Middle frontal gyrus (tissue), 1 donor: ENCODE results near the gene YIPF7.
A peak's percentile ranks its signal among the peaks of the same experiment; 100 is the strongest.

ENCODE experiments used
- DNase-seq: peaks from one replicate; pipeline ENCODE4 v3.0.0-alpha.2; 2015; ENCODE audit warnings: low spot score; ENCODE audit errors: extremely low spot score

YIPF7 gene

GRCh38 chr4:44651425-44651824 lies at the start of gene YIPF7:
YIPF7 (minus strand) TSS chr4:44651625; CDS start chr4:44650100, 1,525 bp downstream.
- peak; percentile 18 for DNase-seq

GRCh38 chr4:44701037-44701436 lies 49.6 kb upstream of the YIPF7 start:
- no peak for DNase-seq

- no peak for DNase-seq
These were observed 49.0 kb upstream of the YIPF7 start for GRCh38 chr4:44700427-44700826.

GRCh38 chr4:44684648-44685047 lies 33.2 kb upstream of the YIPF7 start:
- no peak for DNase-seq

GRCh38 chr4:44679060-44679459 lies 27.6 kb upstream of the YIPF7 start:
- no peak for DNase-seq

GRCh38 chr4:44678094-44679041 lies 26.9 kb upstream of the YIPF7 start, which contains the start of gene GUF1:
GUF1 (plus strand) TSS chr4:44678420; CDS start chr4:44678623, 203 bp downstream.
- peak; percentile 85 for DNase-seq

GRCh38 chr4:44675366-44675765 lies 23.9 kb upstream of the YIPF7 start:
- DNase-seq, result no peak

- no peak for DNase-seq
These were observed 23.0 kb upstream of the YIPF7 start for GRCh38 chr4:44674471-44674870.

GRCh38 chr4:44671636-44672035 lies 20.2 kb upstream of the YIPF7 start:
- DNase-seq, result no peak

GRCh38 chr4:44670506-44671199 lies 19.2 kb upstream of the YIPF7 start:
- DNase-seq, result no peak

- no peak for DNase-seq
These were observed 17.1 kb upstream of the YIPF7 start for GRCh38 chr4:44668526-44668925.

GRCh38 chr4:44663539-44664263 lies 12.3 kb upstream of the YIPF7 start:
- no peak for DNase-seq

- no peak for DNase-seq
These were observed 11.2 kb upstream of the YIPF7 start for GRCh38 chr4:44662623-44663005.

- no peak for DNase-seq
These were observed 10.7 kb upstream of the YIPF7 start for GRCh38 chr4:44661940-44662622.

GRCh38 chr4:44660396-44660795 lies 9.0 kb upstream of the YIPF7 start:
- DNase-seq, result no peak

- DNase-seq, result no peak
These were observed 577 bp upstream of the YIPF7 start for GRCh38 chr4:44652002-44652401.

GRCh38 chr4:44646151-44646550 lies 5.3 kb downstream of the YIPF7 start:
- DNase-seq, result no peak

GRCh38 chr4:44638091-44638490 lies 13.3 kb downstream of the YIPF7 start:
- no peak for DNase-seq

- DNase-seq, result no peak
These were observed 18.7 kb downstream of the YIPF7 start for GRCh38 chr4:44632733-44633132.

- DNase-seq, result no peak
These were observed 19.3 kb downstream of the YIPF7 start for GRCh38 chr4:44632089-44632488.

- DNase-seq, result peak; percentile 60
These were observed 22.1 kb downstream of the YIPF7 start for GRCh38 chr4:44629280-44629866.
